Activated effector memory CD4-positive, alpha-beta T cell treated with anti-CD3 and anti-CD28 coated beads, Interleukin-2, amount 50 U/mL, for 16 hours (primary cell): Measurements from ENCODE around the gene ALAS2.
"Not testable (repeated sequence)": the region's sequence is repeated elsewhere in the genome, so short reads cannot be mapped to it uniquely, and the experiment has no call there.

ENCODE experiments used
- DNase-seq: peaks from one replicate; pipeline ENCODE4 v3.0.0-alpha.2; 2020

ALAS2 gene

DNA sequence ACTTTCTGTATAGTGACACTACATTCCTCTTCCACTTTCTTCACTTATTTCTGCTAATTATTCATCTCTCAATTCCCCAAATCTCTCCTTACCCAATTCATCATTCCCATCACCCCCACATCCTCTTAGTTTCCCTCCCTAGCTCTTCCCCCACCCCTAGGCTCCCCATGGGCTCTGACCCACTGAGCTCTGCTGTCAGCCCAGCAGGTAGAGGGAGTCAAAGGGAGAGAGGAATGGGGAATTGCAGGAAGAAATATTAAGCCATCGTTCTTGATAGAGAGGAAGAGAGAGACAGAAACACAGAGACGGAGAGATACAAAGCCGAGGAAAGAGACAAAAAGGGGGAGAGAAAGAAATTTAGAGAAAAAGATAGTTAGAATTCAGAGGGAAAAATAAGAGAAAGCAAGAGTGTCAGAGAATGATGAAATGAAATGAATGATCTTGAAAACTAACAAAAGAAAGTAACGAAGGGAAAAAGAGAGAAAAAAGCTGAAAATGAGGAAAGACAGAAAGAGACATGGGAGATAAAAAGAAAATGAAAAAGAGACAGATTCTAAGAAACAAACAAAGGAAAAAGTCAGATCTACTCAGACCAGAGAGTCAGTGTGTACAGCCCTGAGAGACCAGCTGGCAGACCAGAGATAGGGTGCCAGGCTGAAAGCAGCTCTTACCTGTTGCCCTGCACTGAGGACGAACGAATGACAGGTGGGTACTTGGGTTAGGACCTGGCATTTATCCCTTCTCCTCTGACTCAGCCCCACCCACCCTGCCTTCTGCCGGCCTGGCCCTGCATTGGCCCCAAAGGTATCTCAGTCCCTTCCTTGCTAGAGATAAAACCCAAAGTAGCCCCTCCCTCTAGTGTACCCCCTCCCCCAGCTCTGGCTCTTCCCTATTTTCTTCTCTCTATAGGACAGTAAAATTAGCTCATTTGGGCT, at the start of gene ALAS2:
Gene ALAS2 (minus strand): TSS at position 707 of the 935 bp plus-strand sequence. CDS start 4,977 bp downstream, outside the sequence.
- DNase-seq = no peak

- no peak for DNase-seq
Measured at GRCh38 chrX:55074851-55075467, 44.2 kb upstream of the ALAS2 start, which contains the start of gene PAGE2B. Gene PAGE2B (plus strand): TSS chrX:55075030. CDS start chrX:55076042, 1,012 bp downstream.

DNA sequence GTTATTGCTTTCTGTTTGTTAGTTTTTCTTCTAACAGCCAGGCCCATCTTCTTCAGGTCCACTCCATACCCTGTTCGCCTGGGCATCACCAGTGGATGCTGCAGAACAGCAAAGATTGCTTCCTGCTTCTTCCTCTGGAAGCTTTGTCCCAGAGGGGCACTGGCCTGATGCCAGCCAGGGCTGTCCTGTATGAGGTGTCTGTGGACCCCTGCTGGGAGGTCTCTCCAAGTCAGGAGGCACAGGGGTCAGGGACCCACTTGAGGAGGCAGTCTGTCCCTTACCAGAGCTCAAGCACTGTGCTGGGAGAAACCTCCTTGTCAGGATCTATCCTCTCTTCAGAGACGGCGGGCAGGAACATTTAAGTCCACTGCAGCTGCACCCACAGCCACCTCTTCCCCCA, 41.5 kb upstream of the ALAS2 start:
- no peak for DNase-seq

DNA sequence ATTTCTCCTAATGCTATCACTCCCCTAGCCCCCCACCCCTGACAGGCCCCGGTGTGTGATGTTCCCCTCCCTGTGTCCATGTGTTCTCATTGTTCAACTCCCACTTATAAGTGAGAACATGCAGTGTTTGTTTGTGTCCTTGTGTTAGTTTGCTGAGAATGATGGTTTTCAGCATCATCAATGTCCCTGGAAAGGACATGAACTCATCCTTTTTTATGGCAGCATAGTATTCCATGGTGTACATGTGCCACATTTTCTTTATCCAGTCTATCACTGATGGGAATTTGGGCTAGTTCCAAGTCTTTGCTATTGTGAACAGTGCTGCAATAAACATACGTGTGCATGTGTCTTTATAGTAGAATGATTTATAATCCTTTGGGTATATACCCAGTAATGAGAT, 36.4 kb upstream of the ALAS2 start:
- not testable (repeated sequence) for DNase-seq

GRCh38 chrX:55057675-55058249, 27.0 kb upstream of the ALAS2 start:
- DNase-seq = peak; percentile 62

DNA sequence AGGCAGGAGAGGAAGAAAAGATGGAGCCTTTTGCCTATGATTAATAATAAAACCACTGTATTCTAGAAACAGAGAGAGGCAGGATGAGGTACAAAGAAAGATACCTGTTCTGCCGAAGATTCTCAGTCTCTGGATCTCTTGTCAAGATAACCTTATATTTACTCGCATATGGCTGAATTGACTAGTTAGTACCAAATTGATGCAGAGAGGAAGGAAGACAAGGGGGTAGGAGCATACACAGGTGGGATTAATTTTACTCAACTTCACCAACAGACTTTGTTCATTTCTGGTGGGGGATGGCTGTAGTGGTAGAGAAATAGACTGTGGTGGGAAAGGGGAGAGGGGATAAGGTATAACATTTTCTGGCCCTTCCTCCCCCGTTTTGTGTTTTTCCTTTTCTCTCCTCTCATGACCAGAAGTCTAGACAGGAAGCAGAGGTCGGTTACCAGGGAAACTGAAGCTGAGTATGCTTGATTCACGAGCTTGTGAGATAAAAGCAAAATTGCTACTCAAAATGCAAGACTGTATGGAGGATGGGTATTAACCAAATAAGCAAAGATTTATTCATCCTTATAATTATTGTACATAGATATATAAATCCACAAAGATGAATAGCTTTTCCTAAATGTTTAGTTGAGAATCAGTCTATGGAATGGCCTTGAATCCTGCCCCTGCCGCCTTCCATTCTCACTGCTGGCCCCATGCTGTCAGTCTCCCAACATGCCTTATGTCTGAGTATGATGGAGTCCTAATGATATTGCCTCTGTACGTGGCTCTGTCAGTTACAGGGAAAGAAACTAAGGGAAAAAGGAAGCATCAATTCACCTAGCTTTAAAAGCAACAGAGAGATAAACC, 26.3 kb upstream of the ALAS2 start:
- peak; percentile 61 for DNase-seq

DNA sequence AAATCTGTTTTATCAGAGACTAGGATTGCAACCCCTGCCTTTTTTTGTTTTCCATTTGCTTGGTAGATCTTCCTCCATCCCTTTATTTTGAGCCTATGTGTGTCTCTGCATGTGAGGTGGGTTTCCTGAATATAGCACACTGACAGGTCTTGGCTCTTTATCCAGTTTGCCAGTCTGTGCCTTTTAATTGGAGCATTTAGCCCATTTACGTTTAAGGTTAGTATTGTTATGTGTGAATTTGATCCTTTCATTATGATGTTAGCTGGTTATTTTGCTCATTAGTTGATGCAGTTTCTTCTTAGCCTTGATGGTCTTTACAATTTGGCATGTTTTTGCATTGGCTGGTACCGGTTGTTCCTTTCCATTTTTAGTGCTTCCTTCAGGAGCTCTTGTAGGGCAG, 19.8 kb upstream of the ALAS2 start:
- DNase-seq = not testable (repeated sequence)

GRCh38 chrX:55041514-55041913, 10.7 kb upstream of the ALAS2 start:
- DNase-seq = no peak

- no peak for DNase-seq
Measured at GRCh38 chrX:55039471-55039870, 8.7 kb upstream of the ALAS2 start.

GRCh38 chrX:55033429-55033828, 2.7 kb upstream of the ALAS2 start:
- DNase-seq = no peak

DNA sequence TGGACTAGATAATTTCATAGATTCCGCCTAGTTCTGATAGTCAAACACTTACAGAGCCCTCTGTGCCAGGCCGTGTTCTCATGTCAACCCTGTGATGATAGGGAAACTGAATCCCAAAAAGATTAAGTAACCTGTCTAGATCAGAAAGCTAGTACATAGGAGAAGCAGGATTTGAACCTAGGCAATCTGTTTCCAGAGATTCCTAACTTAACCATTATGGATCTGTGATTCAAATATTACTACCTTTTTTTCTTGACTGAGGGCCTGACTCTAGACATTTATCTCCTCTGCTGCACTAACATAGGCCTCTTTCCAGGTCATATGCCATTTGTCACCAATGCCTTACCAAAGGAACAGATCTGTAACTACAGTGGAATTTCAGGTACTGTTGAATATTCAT, 1.5 kb downstream of the ALAS2 start:
- no peak for DNase-seq

- no peak for DNase-seq
Measured at GRCh38 chrX:55028611-55029010, 2.2 kb downstream of the ALAS2 start.

DNA sequence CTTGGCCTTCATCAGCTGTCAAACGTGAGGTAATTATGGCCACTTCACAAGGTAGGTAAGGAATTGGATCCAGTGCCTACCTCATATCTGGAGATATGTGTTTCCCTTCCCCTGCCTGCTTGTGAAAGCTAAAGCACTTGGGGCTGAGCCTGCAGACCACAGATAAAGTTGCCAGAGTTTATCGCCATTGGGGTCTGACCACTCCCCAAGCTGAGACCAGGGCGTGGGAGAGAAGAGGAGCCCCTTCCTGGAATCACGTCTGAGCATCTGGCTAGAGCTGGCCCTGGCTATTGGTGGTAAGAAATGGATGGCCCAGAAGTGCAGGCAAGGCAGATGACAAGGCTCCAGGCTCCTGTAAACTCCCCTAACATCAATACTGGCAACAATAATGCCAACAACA, 2.7 kb downstream of the ALAS2 start:
- DNase-seq = no peak

- DNase-seq = no peak
Measured at GRCh38 chrX:55026840-55027239, 3.9 kb downstream of the ALAS2 start.

- DNase-seq = no peak
Measured at GRCh38 chrX:55026143-55026542, 4.6 kb downstream of the ALAS2 start.

- DNase-seq = no peak
Measured at GRCh38 chrX:55014897-55015299, 15.9 kb downstream of the ALAS2 start.

- no peak for DNase-seq
Measured at GRCh38 chrX:55011294-55011693, 19.5 kb downstream of the ALAS2 start.

GRCh38 chrX:55008571-55009358, 22.0 kb downstream of the ALAS2 start:
- no peak for DNase-seq

- DNase-seq = no peak
Measured at GRCh38 chrX:55007656-55008055, 23.1 kb downstream of the ALAS2 start.

GRCh38 chrX:55006827-55007621, 23.8 kb downstream of the ALAS2 start:
- DNase-seq = no peak

- DNase-seq = no peak
Measured at GRCh38 chrX:55005256-55005655, 25.5 kb downstream of the ALAS2 start.
